RWPE1 (cell line): Measurements from ENCODE around the gene ZNF175.

Experiments used
- CTCF ChIA-PET: fragments of 350-600 bp; sonication (Branson Sonifier 250); formaldehyde crosslinking; extraction: SDS; loops from one replicate; lab custom pipeline; 2021; lab: Yijun Ruan, JAX
- POLR2A ChIA-PET: fragments of 400-600 bp; formaldehyde crosslinking; extraction: SDS; loops from one replicate; lab custom pipeline; 2020; ENCODE audit warnings: antibody characterized with exemption; ENCODE audit not compliant: low non-redundant PET; lab: Yijun Ruan, JAX
- DNase-seq: peaks from one replicate; pipeline ENCODE4 v3.0.0; 2012; ENCODE audit warnings: low spot score
- H3K27ac ChIP-seq: fragments of 450-650 bp; 2 replicates; pipeline ENCODE4 v1.5.1; 2017
- TF ChIP-seq, protein P1 (sequence below): fragments of 450-650 bp; conservative IDR thresholded peaks from 2 replicates; pipeline ENCODE4 v1.5.1; 2017; ENCODE audit warnings: low read depth, mild to moderate bottlenecking

ZNF175 gene

DNA sequence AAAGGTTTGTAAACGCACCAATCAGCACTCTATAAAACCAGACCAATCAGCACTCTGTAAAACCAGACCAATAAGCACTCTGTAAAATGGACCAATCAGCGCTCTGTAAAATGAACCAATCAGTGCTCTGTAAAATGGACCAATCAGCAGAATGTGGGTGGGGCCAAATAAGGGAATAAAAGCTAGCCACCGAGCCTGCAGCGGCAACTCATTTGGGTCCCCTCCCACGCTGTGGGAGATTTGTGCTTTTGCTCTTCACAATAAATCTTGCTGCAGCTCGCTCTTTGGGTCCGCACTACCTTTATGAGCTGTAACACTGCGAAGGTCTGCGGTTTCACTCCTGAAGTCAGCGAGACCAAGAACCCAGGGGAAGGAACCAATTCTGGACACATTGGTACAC, 28.0 kb downstream of the ZNF175 start:
- POLR2A ChIA-PET: no interaction called here
- TF ChIP-seq, protein P1, sequence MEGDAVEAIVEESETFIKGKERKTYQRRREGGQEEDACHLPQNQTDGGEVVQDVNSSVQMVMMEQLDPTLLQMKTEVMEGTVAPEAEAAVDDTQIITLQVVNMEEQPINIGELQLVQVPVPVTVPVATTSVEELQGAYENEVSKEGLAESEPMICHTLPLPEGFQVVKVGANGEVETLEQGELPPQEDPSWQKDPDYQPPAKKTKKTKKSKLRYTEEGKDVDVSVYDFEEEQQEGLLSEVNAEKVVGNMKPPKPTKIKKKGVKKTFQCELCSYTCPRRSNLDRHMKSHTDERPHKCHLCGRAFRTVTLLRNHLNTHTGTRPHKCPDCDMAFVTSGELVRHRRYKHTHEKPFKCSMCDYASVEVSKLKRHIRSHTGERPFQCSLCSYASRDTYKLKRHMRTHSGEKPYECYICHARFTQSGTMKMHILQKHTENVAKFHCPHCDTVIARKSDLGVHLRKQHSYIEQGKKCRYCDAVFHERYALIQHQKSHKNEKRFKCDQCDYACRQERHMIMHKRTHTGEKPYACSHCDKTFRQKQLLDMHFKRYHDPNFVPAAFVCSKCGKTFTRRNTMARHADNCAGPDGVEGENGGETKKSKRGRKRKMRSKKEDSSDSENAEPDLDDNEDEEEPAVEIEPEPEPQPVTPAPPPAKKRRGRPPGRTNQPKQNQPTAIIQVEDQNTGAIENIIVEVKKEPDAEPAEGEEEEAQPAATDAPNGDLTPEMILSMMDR: no peak
- DNase-seq: no peak
- CTCF ChIA-PET: interaction anchor here (0.6 to 0.9 kb wide), 2 partner anchors 8 to 128 kb away, joined by 5 read pairs; no protein-coding TSS in a partner anchor
- H3K27ac ChIP-seq: no peak overlapping the region

DNA sequence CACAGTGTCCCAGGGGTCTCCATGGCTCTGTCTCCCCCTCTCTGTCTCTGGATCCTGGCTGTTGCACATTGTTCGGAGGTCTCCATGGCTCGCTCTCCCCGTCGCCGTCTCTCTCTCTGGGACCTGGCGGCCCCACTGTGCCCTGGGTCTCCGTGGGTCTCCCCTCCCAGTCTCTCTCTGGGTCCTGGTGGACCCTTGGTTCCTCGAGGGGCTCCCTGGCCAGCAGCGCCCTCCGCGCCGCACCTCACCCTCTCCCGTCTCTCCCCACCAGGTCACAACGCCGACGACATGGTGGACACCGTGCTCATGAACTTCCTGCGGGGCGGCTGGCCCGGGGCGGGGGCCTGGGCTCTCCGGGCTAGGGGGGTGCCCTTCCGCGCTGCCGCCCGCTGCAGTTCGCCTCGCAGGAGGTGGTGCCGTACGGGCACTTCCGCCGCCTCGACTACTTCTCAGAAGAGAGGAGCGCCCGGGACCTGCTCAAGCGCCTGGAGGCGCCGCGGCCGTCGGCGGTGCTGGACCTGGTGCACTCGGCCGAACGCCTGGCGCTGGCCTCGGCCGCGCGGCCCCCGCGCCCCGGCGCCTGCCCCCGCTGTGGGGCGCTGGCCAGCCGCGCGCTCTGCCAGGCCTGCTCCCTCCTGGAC, 30.0 kb downstream of the ZNF175 start:
- POLR2A ChIA-PET: no interaction called here
- no peak overlapping the region for H3K27ac ChIP-seq
- no peak for DNase-seq
- CTCF ChIA-PET: no interaction called here
- TF ChIP-seq, protein P1: no peak

GRCh38 chr19:51602189-51602854, 31.2 kb downstream of the ZNF175 start:
- no peak for DNase-seq
- TF ChIP-seq, protein P1: no peak
- CTCF ChIA-PET: interaction anchor here (0.6 kb wide), 1 partner anchor 506 kb away, joined by 3 read pairs; no protein-coding TSS in a partner anchor
- H3K27ac ChIP-seq: no peak overlapping the region
- POLR2A ChIA-PET: no interaction called here

DNA sequence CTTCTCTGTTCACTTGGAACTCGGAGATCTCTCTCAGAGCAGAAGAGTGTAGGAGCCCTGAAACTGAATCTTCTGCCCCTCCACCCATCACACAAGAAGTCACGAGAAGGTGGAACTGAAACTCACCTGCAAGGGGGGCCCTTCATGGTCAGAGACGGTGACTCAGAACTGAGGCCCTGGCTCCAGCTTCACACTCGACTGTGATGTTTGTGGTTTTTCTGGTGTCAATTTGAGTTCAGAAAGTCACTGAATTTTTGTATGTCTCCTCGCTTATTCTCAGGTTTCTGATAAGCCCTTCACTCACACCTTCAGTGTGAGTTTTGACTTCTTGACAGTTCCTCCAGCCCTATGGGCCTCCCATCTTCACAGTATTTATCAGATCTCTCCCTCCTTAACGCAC, 36.0 kb downstream of the ZNF175 start:
- no peak overlapping the region for H3K27ac ChIP-seq
- DNase-seq: no peak
- CTCF ChIA-PET: interaction anchor here (0.7 to 1.3 kb wide), 2 partner anchors 8 to 134 kb away, joined by 5 to 6 read pairs; no protein-coding TSS in a partner anchor
- POLR2A ChIA-PET: no interaction called here
- TF ChIP-seq, protein P1: no peak

GRCh38 chr19:51607920-51608562, 37.0 kb downstream of the ZNF175 start:
- POLR2A ChIA-PET: no interaction called here
- TF ChIP-seq, protein P1: peak; percentile 52
- H3K27ac ChIP-seq: no peak overlapping the region
- peak; percentile 68 for DNase-seq
- CTCF ChIA-PET: interaction anchor here (0.6 to 1.3 kb wide), 3 partner anchors 54 to 326 kb away, joined by 3 to 6 read pairs (median 5); no protein-coding TSS in a partner anchor

- ChIA-PET POLR2A (no interaction called here), CTCF (no interaction called here)
- TF ChIP-seq, protein P1: no peak
- no peak for DNase-seq
- no peak overlapping the region for H3K27ac ChIP-seq
These were observed 39.5 kb downstream of the ZNF175 start for GRCh38 chr19:51610576-51610975.
